CD4-positive, alpha-beta T cell (primary cell): ENCODE measurements around the gene ATP11A. TPM values are rescaled to one million over a fixed set of nuclear protein-coding genes. Genes with fewer than 3 reads are reported as not detected.

Source experiments
- ATAC-seq: fragments of 200-7000 bp; cut with Tn5 transposase; one replicate; pipeline ENCODE4 v1.10.0; 2022; ENCODE audit warnings: mild to moderate bottlenecking; ENCODE audit not compliant: poor library complexity
- CTCF ChIA-PET: fragments of 350-600 bp; sonication (Branson Sonifier 250); formaldehyde crosslinking; loops from one replicate; lab custom pipeline; 2021; ENCODE audit warnings: antibody characterized with exemption, inconsistent platforms; lab: Charles Lee
- POLR2A ChIA-PET: fragments of 350-600 bp; sonication (Branson Sonifier 250); formaldehyde crosslinking; loops from one replicate; lab custom pipeline; 2021; ENCODE audit warnings: antibody characterized with exemption, inconsistent platforms; lab: Charles Lee
- DNase-seq, 14 experiments: peaks; one replicate each; pipeline ENCODE4 v3.0.0-alpha.2; 2013 to 2020; ENCODE audit warnings: mixed read lengths in 2 of 14
- H3K27ac ChIP-seq, 2 donors: one replicate each; pipeline versions ENCODE4 v1.5.1 to v1.7.0; 2013; ENCODE audit warnings: low read length in 2 of 2, low read depth in 1 of 2, mild to moderate bottlenecking in 1 of 2
- H3K27me3 ChIP-seq, 2 experiments: 1 replicate in 1 of 2; 2 replicates in 1 of 2; pipeline versions ENCODE4 v1.6.1 to v1.7.0; 2013; ENCODE audit warnings: low read length in 2 of 2, control low read depth in 1 of 2, mild to moderate bottlenecking in 1 of 2, moderate library complexity in 1 of 2; ENCODE audit not compliant: insufficient read depth in 2 of 2, control insufficient read depth in 1 of 2
- H3K36me3 ChIP-seq: one replicate; pipeline ENCODE4 v1.6.1; 2013; ENCODE audit warnings: low read length, control low read depth; ENCODE audit not compliant: insufficient read depth
- H3K4me1 ChIP-seq: one replicate; pipeline ENCODE4 v1.6.1; 2013; ENCODE audit warnings: low read length, control low read depth; ENCODE audit not compliant: insufficient read depth
- H3K4me3 ChIP-seq: one replicate; pipeline ENCODE4 v1.5.1; 2013; ENCODE audit warnings: mild to moderate bottlenecking, low read length, moderate library complexity
- H3K9me3 ChIP-seq, 2 experiments: 1 replicate in 1 of 2; 2 replicates in 1 of 2; pipeline versions ENCODE4 v1.6.1 to v1.7.0; 2013; ENCODE audit warnings: low read length in 2 of 2, mild to moderate bottlenecking in 2 of 2, control low read depth in 1 of 2, moderate library complexity in 1 of 2; ENCODE audit not compliant: control insufficient read depth in 1 of 2, insufficient read depth in 1 of 2
- H3K27ac Mint-ChIP-seq: one replicate; pipeline ENCODE4 v1.8.0; 2020; ENCODE audit warnings: mixed read lengths
- H3K27me3 Mint-ChIP-seq: one replicate; pipeline ENCODE4 v1.8.0; 2021; ENCODE audit warnings: mixed read lengths
- H3K36me3 Mint-ChIP-seq: one replicate; pipeline ENCODE4 v1.8.0; 2021; ENCODE audit warnings: low read depth, mixed read lengths
- H3K4me1 Mint-ChIP-seq: one replicate; pipeline ENCODE4 v1.8.0; 2021; ENCODE audit warnings: low read depth, mixed read lengths
- H3K4me3 Mint-ChIP-seq: one replicate; pipeline ENCODE4 v1.8.0; 2020; ENCODE audit warnings: mild to moderate bottlenecking, mixed read lengths
- H3K9me3 Mint-ChIP-seq: one replicate; pipeline ENCODE4 v1.8.0; 2020; ENCODE audit warnings: mixed read lengths
- intact Hi-C, 2 experiments: fragments of 100-400 bp; cut with DNase I in 1 of 2; cut with micrococcal nuclease in 1 of 2; formaldehyde crosslinking; loops; one replicate each; pipeline versions ENCODE4 v1.15.1 to v1.9.0; 2023 to 2025; cut with DNase I, micrococcal nuclease
- total RNA-seq, 174 experiments: library from RNA in 2 of 174; stranded (reverse) in 2 of 174; gene quantifications; one replicate each; pipeline ENCODE4 v1.2.3 and lab custom pipeline; 2021 to 2026
- TF ChIP-seq, protein P1 (sequence below): fragments of 200-600 bp; IDR thresholded peaks from one replicate; pipeline ENCODE4 v1.8.0; 2022; ENCODE audit warnings: antibody characterized with exemption, mild to moderate bottlenecking

Gene ATP11A
- total RNA-seq, 2 experiments from 2014 or later, result 56.7 to 66.8 TPM

DNA sequence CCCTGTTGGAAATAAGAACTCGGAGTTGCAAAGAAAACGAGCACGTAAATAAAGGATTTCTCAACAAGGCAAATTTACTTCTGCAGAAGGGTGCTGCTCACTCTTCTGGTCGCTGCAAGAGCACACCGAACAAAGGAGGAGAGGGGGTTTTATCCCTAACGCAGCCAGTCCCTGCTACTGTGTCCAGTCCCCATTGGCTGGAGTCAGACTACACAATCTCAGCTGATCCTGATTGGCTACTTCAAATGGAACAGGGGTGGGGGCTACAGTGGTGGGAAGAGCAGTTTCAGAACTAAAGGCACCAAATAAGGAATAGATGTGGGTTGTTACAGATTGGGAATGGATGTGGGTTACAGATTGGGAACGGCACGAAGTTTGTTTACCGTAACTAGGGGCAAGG lies 215.2 kb downstream of the ATP11A start:
- ATAC-seq (no peak), DNase-seq (no peak)
- Mint-ChIP-seq H3K4me1 (no peaks in the 10 kb centered on the region), H3K27ac (no peak overlapping the region), H3K36me3 (no peaks in the 10 kb centered on the region), H3K27me3 (peaks cover 7% of the 10 kb centered on the region), H3K9me3 (no peaks in the 10 kb centered on the region), H3K4me3 (no peak overlapping the region)
- ChIA-PET POLR2A (no interaction called here), CTCF (no interaction called here)
- peaks cover 0 to 9% of the 10 kb centered on the region in 2 experiments for H3K27me3 ChIP-seq
- no peaks in the 10 kb centered on the region for H3K4me1 ChIP-seq
- H3K27ac ChIP-seq, result no peak overlapping the region
- no peak overlapping the region for H3K4me3 ChIP-seq
- H3K9me3 ChIP-seq, result peaks cover 13 to 28% of the 10 kb centered on the region in 2 experiments
- intact Hi-C loops, result no loop called here
- H3K36me3 ChIP-seq, result no peaks in the 10 kb centered on the region
- TF ChIP-seq, protein P1, sequence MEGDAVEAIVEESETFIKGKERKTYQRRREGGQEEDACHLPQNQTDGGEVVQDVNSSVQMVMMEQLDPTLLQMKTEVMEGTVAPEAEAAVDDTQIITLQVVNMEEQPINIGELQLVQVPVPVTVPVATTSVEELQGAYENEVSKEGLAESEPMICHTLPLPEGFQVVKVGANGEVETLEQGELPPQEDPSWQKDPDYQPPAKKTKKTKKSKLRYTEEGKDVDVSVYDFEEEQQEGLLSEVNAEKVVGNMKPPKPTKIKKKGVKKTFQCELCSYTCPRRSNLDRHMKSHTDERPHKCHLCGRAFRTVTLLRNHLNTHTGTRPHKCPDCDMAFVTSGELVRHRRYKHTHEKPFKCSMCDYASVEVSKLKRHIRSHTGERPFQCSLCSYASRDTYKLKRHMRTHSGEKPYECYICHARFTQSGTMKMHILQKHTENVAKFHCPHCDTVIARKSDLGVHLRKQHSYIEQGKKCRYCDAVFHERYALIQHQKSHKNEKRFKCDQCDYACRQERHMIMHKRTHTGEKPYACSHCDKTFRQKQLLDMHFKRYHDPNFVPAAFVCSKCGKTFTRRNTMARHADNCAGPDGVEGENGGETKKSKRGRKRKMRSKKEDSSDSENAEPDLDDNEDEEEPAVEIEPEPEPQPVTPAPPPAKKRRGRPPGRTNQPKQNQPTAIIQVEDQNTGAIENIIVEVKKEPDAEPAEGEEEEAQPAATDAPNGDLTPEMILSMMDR, result no peak

DNA sequence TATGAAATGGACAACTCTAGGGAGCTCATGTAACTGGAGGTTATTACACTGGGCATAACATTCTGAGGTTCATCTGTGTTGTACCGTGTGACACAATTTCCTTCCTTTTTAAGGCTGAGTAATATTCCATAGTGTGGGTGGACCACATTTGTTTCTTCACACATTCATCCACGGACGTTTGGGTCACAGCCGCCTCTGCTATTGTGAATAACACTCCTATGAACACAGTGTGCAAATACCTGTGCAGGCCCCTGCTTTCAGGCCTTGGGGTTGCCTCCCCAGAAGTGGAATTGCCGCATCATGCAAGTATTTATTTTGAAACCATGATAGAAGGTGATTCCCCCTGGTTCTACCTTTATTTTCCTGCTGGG lies 215.8 kb downstream of the ATP11A start:
- H3K9me3 Mint-ChIP-seq, result no peaks in the 10 kb centered on the region
- H3K36me3 Mint-ChIP-seq, result no peaks in the 10 kb centered on the region
- H3K27ac Mint-ChIP-seq, result no peak overlapping the region
- Histone ChIP-seq H3K4me3 (no peak overlapping the region), H3K27me3 (peaks cover 0 to 9% of the 10 kb centered on the region in 2 experiments), H3K4me1 (no peaks in the 10 kb centered on the region), H3K36me3 (no peaks in the 10 kb centered on the region), H3K27ac (no peak overlapping the region), H3K9me3 (peaks cover 13 to 28% of the 10 kb centered on the region in 2 experiments)
- no peak overlapping the region for H3K4me3 Mint-ChIP-seq
- intact Hi-C loops, result no loop called here
- peaks cover 7% of the 10 kb centered on the region for H3K27me3 Mint-ChIP-seq
- TF ChIP-seq, protein P1, result no peak
- H3K4me1 Mint-ChIP-seq, result no peaks in the 10 kb centered on the region
- POLR2A ChIA-PET, result no interaction called here
- no peak for DNase-seq
- no peak for ATAC-seq
- CTCF ChIA-PET, result no interaction called here

DNA sequence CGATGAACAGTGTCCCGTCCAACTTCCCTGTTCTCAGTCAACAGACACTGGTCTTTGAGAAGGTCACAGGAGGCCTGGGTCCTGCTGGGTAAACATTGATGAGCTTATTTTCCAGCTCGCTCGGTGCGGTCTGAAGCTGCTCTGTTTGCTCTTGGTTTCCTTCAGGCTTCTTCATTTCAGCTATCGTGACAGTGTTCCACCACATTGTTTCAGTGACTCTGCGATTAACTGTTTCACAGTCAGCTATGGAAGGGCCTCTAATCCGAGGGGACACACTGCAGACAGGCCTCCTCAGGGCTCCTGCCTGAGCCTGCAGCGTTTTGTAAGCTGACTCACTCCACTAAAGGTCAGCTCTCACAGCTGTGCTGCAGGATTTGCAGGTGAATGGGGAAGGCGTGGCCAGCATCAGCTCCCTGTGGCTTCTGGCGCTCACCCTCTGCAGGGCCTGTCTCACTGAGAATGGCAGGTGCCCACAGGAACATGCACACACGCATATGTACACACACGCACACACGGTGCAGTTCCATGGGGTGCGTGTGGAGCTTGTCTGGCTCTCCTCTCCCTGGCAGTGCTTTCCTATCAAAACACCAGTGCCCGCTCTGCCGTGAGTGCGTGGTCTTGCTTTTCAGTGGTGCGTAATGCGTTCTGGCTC lies 216.3 kb downstream of the ATP11A start:
- H3K4me3 Mint-ChIP-seq, result no peak overlapping the region
- ATAC-seq (no peak), DNase-seq (no peak)
- H3K27me3 Mint-ChIP-seq, result peaks cover 7% of the 10 kb centered on the region
- H3K27ac Mint-ChIP-seq, result no peak overlapping the region
- intact Hi-C loops, result no loop called here
- Histone ChIP-seq H3K4me3 (no peak overlapping the region), H3K4me1 (no peaks in the 10 kb centered on the region), H3K27ac (no peak overlapping the region), H3K36me3 (no peaks in the 10 kb centered on the region), H3K9me3 (peaks cover 13 to 28% of the 10 kb centered on the region in 2 experiments), H3K27me3 (peaks cover 0 to 9% of the 10 kb centered on the region in 2 experiments)
- ChIA-PET CTCF (no interaction called here), POLR2A (no interaction called here)
- no peaks in the 10 kb centered on the region for H3K9me3 Mint-ChIP-seq
- no peaks in the 10 kb centered on the region for H3K4me1 Mint-ChIP-seq
- no peaks in the 10 kb centered on the region for H3K36me3 Mint-ChIP-seq
- TF ChIP-seq, protein P1, result no peak
